KOPT-K1 (cell line): ENCODE measurements around the gene AFG3L2.

Source experiments
- H3K27ac ChIP-seq: fragments of 200-600 bp; sonication (generic); 2 replicates; pipeline ENCODE4 v1.5.1; 2016; ENCODE audit warnings: antibody characterized with exemption, mild to moderate bottlenecking, low read depth, low read length; ENCODE audit not compliant: poor library complexity, severe bottlenecking
- H3K36me3 ChIP-seq: fragments of 200-600 bp; sonication (generic); 2 replicates; pipeline ENCODE4 v1.5.1; 2017; ENCODE audit warnings: antibody characterized with exemption, mild to moderate bottlenecking, low read length, moderate library complexity; ENCODE audit not compliant: insufficient read depth
- H3K9me3 ChIP-seq: fragments of 200-600 bp; sonication (generic); 2 replicates; pipeline ENCODE4 v1.5.1; 2017; ENCODE audit warnings: antibody characterized with exemption, low read length, mild to moderate bottlenecking; ENCODE audit not compliant: insufficient read depth, poor library complexity, severe bottlenecking

The AFG3L2 gene

DNA sequence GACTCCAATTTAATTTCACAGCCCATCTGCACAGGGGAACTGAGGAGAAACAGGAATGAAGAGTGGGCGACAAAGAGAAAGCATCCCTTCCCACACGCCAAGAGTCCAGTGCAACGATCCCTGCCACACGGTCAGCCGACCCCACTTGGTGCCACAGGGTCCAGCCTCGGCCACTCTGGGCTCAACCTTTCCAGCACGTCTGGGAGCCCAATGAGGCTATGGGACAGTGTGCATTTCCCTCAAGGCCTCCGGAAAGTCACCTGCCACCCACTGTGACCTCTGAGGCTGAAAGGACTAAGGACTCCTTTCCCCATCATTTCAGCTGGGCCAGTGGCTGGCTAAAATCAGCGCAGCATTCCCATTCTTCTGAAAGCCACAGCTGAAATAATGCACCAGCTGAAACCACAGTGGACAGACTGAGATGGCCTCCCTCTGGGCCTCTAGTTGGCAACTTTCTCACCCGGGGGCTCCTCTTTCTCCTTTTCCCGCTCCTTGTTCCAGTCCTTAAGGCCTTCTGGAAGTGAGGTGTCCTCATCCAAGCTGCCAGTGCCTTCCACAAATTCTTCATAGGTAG lies 47.8 kb downstream of the AFG3L2 start:
- no peaks in the 10 kb centered on the region for H3K9me3 ChIP-seq
- no peak overlapping the region for H3K27ac ChIP-seq
- peaks cover 84% of the 10 kb centered on the region for H3K36me3 ChIP-seq

DNA sequence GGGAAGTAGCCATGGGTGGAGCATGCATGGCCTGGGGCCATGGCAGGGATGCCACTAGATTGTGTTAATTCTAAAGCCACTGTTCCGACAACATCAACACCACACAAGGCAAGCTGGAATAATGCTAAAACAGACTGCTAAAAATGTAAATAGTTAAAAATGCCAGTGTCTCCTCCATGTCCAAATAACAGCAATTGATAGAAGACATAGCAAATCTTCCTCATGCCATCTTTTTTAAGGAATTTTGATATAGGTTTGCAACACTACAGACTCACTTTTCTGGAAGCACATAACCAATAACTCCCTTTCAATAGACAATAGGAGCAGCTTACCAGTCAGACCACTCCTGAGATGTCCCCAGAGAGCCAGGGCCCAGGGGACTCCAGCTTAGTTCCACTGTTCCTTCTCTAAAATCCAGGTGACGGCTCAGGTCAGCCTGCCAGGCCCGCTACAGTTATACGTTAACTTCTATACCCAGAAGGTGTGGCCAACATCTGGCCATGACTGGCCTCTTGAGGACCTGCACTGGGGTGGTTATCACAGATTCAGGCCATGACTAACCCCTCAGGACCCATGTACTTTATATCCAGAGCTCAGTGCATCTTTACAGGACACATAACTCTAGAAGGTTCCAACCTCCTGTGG lies 48.7 kb downstream of the AFG3L2 start:
- H3K9me3 ChIP-seq: no peaks in the 10 kb centered on the region
- peaks cover 75% of the 10 kb centered on the region for H3K36me3 ChIP-seq
- no peak overlapping the region for H3K27ac ChIP-seq

GRCh38 chr18:12327510-12328178 lies 49.4 kb downstream of the AFG3L2 start:
- Histone ChIP-seq H3K36me3 (peaks cover 74% of the 10 kb centered on the region), H3K9me3 (no peaks in the 10 kb centered on the region), H3K27ac (no peak overlapping the region)

GRCh38 chr18:12326711-12327460 lies 50.1 kb downstream of the AFG3L2 start:
- H3K27ac ChIP-seq: no peak overlapping the region
- H3K36me3 ChIP-seq: peaks cover 74% of the 10 kb centered on the region
- H3K9me3 ChIP-seq: no peaks in the 10 kb centered on the region

GRCh38 chr18:12325726-12326245 lies 51.2 kb downstream of the AFG3L2 start:
- Histone ChIP-seq H3K36me3 (peaks cover 67% of the 10 kb centered on the region), H3K9me3 (no peaks in the 10 kb centered on the region), H3K27ac (no peak overlapping the region)

- no peaks in the 10 kb centered on the region for H3K9me3 ChIP-seq
- H3K36me3 ChIP-seq: peaks cover 60% of the 10 kb centered on the region
- H3K27ac ChIP-seq: no peak overlapping the region
Measured at GRCh38 chr18:12324991-12325725, 51.9 kb downstream of the AFG3L2 start.

DNA sequence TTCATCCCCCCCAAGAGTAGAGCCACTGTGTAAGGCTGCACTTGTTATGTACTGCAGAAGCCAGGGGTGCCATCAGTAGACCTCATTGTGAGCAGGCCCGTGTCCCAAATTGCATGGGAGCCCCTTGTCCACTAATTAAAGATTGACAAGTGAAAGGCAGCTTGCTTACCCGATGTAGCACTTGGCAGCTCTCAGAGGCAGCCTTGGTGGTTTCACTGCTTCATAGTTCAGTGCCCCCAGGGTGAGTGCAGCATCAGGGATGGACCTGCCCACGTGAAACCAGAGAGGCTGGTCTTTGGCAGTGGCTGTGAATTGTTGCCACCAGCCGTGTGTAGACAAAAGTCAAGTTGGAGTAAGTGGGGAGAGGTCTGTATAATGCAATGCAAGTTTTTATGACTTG lies 55.7 kb downstream of the AFG3L2 start:
- no peak overlapping the region for H3K27ac ChIP-seq
- H3K36me3 ChIP-seq: peaks cover 22% of the 10 kb centered on the region

GRCh38 chr18:12318857-12319256 lies 58.2 kb downstream of the AFG3L2 start:
- H3K9me3 ChIP-seq: no peaks in the 10 kb centered on the region
- no peaks in the 10 kb centered on the region for H3K36me3 ChIP-seq
- H3K27ac ChIP-seq: no peak overlapping the region

More for the DNA sequence above, 55.7 kb downstream of the AFG3L2 start:
- no peaks in the 10 kb centered on the region for H3K9me3 ChIP-seq

DNA sequence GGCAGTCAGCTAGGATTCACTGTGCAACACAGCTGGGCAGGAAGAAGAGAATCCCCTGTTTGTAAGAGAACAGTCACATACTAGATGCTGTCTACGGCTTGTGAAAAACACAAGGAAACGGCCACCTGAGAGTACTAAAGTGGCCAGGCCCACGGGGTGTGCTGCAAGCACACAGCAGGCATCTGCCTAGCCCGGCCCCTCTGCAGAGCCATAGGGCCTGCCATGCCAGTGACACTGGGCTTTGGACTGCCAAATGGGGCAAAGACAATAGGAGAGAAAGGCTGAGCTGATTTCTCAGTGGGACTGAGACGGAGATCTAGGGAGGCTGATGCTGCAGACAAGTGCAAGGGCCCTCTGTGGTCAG lies 58.7 kb downstream of the AFG3L2 start:
- Histone ChIP-seq H3K9me3 (no peaks in the 10 kb centered on the region), H3K36me3 (no peaks in the 10 kb centered on the region), H3K27ac (no peak overlapping the region)

GRCh38 chr18:12317664-12318333 lies 59.2 kb downstream of the AFG3L2 start:
- Histone ChIP-seq H3K36me3 (no peaks in the 10 kb centered on the region), H3K9me3 (no peaks in the 10 kb centered on the region), H3K27ac (no peak overlapping the region)

GRCh38 chr18:12315911-12316310 lies 61.1 kb downstream of the AFG3L2 start:
- Histone ChIP-seq H3K27ac (no peak overlapping the region), H3K36me3 (no peaks in the 10 kb centered on the region), H3K9me3 (peaks cover 16% of the 10 kb centered on the region)

GRCh38 chr18:12315490-12315889 lies 61.5 kb downstream of the AFG3L2 start:
- H3K27ac ChIP-seq: no peak overlapping the region
- H3K36me3 ChIP-seq: no peaks in the 10 kb centered on the region

DNA sequence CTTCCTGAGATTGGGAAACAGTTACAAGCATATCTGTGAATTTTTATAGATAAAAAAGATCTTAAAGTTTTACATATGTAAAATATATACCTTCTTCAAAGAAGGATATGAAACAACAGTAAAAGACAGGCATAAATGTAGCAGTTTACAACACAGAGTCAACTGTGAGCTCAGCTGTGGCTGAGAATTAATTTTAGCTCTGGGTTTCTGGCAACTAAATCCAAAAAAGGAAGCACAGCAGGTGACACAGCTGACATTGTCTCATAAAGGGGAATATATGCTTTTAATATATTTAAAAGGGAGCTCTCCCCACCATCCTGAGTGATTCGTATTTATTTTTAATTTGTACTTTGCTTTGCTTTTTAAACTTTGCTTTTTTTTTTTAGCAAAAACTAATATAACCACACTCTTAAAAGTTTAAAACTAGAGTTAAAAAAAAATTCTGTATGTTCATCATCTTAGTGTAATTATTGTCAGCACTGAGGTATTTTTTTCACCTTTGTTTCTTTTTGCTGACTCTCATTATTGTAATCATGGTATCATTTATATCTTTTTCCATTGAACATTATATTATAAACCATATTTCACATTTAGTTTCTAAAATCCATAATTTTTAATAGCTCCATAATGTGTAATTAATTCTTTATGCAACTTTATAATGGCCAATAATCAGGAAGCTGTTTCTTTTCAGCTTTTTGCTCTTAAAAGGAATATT lies 62.3 kb downstream of the AFG3L2 start:
- peaks cover 17% of the 10 kb centered on the region for H3K9me3 ChIP-seq
- H3K36me3 ChIP-seq: no peaks in the 10 kb centered on the region
- no peak overlapping the region for H3K27ac ChIP-seq

More at GRCh38 chr18:12315490-12315889, 61.5 kb downstream of the AFG3L2 start:
- peaks cover 16% of the 10 kb centered on the region for H3K9me3 ChIP-seq
